ENCODE data around the gene KCNK7.
"Not testable (repeated sequence)": the region's sequence is repeated elsewhere in the genome, so short reads cannot be mapped to it uniquely, and the experiment has no call there.

Gene KCNK7, protein sequence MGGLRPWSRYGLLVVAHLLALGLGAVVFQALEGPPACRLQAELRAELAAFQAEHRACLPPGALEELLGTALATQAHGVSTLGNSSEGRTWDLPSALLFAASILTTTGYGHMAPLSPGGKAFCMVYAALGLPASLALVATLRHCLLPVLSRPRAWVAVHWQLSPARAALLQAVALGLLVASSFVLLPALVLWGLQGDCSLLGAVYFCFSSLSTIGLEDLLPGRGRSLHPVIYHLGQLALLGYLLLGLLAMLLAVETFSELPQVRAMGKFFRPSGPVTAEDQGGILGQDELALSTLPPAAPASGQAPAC

DNA sequence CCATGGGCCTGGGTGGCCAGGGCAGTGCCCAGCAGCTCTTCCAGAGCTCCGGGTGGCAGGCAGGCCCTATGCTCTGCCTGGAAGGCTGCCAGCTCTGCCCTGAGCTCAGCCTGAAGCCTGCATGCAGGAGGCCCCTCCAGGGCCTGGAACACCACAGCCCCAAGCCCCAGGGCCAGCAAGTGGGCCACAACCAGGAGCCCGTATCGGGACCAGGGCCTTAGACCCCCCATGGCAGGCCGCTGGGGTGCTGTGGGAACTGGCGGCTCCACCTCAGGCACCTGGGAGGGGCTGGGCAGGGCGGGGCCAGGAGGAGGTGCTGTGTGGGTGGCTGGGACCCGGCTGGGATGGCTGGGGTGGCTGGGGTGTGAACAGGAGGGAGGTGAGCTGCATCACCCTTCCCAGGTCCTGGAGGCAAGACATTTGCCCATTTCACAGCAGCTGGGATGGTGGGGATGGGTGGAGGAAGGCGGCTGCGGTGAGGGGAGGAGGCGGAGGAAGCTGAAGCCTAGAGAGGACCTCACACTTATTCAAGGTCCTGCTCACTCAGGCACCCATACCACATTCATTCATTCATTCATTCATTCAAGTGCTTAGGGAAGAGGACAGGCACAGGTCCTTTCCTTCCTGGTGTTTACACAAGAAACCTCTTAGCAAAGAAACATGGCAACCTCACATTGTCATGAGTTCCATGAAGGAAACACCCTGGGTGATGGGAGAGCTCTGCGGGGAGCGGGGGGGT, at the start of gene KCNK7:
Gene KCNK7, minus strand, starts transcription at position 258 of the 739 bp plus-strand sequence. Its CDS starts 28 bp downstream, at position 230.
- no peak for DNase-seq

DNA sequence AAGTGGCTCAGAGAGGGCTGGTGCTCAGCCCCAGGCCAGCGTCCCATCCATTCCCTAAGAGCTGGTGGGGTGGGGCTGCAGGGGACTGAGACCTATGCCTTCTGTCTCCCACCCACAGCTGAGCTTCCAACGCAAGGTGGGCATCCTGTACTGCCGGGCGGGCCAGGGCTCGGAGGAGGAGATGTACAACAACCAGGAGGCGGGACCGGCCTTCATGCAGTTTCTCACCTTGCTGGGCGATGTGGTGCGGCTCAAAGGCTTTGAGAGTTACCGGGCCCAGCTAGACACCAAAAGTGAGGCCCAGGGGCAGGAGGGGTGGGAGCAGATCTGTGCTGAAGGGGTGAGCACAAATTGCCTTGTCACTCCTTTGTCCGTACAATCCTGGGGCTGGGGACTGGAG, 49.2 kb upstream of the KCNK7 start:
- DNase-seq = no peak

DNA sequence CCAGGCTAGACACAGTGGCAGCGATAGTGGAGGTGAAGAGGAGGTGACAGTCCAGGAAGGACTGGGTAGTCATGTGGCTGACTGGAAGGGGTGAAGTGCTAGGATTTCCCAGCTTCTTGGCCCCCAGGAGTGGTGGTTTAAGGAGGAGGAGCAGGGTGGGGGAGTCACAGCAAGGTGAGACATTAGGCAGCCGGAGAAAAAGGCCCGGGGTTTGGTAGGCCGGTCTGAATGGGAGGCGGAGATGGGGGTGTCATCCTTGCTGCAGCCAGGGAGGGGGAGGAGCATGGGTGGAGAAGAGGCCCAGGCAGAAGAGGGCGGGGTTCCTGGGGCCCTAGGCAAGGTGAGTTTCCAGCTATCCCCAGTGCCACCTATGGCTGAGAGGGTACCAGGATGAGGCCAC, 48.4 kb upstream of the KCNK7 start:
- no peak for DNase-seq

DNA sequence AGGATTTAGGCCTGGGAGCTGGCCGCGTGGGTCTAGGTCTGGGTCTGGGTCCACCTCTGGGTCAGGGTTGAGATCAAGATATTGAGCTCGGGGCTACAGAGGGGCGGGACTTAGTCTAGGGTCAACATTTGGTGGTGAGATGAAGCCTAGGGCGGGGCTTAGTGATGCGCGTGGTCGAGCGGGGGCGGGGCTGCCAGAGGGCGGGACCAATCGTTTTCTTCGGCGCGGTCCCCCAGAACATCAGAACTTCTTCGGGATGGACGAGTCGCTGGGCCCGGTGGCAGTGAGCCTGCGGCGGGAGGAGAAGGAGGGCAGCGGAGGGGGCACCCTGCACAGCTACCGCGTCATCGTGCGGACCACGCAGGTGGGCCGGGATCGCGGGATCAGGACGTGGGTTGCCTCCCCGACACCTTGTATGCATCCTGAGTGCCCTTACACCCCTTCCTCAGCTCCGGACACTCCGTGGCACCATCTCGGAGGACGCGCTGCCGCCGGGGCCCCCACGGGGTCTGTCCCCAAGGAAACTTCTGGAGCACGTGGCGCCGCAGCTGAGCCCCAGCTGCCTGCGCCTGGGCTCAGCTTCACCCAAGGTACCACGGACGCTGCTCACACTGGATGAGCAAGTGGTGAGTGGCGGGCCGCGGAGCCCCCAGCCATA, 46.5 kb upstream of the KCNK7 start:
- DNase-seq = no peak

DNA sequence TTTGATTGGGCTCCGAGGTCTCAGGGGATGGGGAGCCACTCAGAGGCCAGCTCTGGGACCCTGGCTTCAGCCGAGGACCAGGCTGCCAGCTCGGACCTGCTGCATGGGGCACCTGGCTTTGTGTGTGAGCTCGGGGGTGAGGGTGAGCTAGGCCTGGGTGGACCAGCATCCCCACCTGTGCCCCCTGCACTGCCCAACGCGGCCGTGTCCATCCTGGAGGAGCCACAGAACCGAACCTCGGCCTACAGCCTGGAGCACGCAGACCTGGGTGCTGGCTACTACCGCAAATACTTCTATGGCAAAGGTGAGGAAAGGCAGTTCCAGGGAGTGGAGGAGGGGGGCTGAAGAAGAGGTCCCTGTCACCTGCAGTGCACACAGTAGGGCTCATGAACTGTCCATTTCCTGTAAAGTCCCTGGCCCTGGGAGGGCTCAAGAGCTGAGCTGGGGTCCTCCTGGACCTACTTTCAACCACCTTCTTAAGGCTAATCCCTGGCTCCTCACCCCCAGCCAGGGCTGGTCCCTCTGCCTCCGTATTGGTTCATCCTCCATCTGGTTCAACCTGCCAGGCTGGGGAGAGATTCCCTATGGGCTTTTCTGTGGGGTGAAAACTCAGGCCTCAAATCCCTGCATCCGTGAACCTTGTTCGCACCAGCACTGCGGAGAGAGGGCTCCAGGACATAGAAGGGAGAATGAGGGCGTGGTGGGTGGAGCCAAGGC, 45.9 kb upstream of the KCNK7 start:
- no peak for DNase-seq

DNA sequence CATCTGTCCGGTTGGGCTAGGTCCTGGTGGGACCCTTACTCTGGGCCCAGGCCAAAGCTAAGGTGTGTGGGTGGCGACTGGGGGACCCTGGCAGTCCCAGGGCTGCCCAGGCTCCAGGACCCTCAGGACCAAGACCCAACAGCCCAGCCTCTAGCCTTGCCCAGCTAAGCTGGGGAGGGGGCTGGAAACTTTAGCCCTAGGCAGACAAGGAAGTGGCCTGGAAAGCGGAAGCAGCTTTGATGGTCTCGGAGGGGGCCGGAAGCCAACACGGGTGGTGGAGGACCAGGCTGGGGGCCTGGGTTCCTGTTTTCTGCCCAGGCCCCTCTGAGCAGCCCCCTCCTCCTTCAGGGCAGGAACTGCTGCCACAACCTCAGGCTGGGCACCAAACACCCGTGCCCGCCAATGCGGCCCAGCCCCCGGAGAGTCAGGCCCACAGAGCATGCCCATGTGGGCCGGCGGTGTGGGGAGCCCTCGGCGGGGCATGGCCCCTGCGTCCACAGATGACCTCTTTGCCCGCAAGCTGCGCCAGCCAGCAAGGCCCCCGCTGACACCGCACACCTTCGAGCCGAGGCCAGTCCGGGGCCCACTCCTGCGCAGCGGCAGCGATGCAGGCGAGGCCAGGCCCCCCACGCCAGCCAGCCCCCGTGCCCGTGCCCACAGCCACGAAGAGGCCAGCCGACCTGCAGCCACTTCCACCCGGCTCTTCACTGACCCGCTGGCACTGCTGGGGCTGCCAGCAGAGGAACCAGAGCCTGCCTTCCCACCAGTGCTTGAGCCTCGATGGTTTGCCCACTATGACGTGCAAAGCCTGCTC, 45.1 kb upstream of the KCNK7 start:
- DNase-seq = no peak

DNA sequence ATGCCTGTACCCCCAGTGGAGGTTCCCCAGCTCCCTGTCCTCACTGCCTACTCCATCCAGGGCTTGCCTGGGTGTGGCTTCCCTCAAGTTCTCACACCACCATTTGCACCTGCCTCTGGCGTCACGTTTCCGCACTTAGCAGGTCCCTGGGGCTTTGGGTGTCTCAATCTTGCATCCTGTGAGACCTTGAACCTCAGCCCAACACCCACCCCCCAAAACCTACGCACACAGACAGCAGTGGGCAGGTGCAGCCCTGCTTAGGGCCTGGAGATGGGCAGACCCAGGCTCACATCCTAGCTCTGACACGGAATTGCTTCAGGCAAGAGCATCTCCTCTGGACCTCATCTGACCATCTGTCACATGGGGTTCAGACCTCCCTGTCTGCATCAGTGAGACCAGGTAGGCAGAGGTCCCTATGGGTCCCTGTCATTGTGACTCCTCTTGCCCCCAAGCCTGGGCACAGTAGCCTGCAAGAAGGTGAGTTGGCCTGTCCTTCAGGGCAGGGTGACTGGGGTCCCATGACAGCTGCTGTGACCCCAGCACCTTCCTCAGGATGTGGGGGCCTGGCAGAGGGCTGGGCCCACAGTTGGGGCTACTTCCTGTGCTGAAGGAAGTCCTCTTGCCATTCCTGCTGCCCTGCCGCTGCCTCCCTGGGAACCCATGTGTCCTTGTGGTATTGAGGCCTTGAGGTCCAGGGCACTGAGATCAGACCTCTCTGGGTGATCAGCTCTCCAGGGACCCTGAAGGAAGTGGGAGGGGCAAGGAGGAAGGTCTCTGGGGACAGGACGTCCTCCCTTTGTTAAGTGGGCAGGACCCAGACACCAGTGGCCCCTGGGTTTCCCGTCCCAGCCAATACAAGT, 44.3 kb upstream of the KCNK7 start:
- DNase-seq = no peak

DNA sequence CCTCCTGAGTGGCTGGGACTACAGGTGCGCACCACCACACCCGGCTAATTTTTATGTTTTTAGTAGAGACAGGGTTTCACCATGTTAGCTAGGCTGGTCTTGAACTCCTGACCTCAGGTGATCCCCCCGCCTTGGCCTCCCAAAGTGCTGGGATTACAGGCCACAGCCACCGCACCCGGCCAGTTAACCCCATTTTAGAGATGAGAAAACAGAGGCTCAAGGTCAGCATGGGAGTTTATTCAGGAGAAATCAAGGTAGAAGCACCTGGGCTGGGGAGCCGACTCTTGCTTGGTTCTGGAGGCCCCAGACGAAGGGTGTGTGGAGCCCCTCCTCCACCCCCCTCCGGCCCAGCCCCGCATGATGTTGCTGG, 43.6 kb upstream of the KCNK7 start:
- DNase-seq = not testable (repeated sequence)

DNA sequence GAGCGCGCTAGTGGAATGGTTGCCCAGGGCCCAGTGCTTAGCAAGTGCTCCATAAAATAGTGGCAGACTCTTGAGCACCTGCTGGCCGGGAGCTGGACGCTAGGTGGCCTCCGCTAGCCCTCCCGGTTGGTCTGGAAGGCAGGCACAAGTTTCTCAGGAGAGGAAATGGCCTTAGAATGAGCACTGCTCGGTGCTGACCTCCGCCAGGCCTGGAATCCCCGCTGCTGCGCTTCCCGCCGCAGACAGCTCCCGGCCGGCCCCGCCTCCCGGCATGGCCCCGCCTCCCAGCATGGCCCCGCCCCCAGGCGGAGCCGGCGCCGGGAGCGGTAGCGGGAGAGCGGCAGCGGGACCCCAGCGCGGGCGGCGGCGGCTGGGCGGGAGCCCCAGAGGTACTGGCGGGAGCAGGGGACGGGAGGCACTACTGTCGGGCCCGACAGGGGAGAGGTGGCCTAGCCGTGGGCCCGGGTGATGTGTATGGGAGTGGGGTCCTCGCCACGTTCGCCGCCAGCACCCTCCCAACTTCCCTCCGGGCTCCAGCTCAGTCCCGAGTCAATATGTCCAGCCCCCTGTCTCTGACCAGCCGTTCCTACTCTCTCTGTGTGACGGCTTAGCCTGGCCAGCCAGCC, 42.3 kb upstream of the KCNK7 start, which contains the start of gene SIPA1:
Gene SIPA1, plus strand, starts transcription at position 308 of the 626 bp plus-strand sequence. CDS start 2,821 bp downstream, outside the sequence.
- DNase-seq = peak; percentile 66

DNA sequence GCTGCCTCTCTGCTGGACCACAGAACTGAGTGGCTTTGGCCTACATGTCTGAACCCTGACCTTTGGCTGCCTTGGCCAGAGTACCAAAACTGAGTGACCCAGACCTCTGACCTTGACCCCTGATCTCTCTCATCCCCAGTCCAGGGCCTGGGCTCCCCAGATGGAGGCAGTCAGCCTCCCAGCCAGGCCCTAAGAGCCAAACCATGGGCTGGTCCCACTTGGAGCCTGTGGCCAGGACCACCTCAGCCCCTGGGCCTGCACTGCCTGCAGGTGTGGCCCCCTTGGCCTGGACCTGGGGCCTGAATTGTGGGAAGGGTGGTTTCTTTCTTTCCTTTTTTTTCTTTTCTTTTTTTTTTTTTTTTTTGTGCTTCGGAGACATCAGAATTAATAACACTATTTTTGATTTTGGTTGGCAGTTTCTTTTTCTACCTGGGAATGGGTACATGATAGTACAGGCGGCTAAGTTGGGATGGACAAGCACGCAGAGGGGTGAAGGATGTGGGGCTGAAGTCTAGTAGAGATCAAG, 41.5 kb upstream of the KCNK7 start:
- DNase-seq = no peak

DNA sequence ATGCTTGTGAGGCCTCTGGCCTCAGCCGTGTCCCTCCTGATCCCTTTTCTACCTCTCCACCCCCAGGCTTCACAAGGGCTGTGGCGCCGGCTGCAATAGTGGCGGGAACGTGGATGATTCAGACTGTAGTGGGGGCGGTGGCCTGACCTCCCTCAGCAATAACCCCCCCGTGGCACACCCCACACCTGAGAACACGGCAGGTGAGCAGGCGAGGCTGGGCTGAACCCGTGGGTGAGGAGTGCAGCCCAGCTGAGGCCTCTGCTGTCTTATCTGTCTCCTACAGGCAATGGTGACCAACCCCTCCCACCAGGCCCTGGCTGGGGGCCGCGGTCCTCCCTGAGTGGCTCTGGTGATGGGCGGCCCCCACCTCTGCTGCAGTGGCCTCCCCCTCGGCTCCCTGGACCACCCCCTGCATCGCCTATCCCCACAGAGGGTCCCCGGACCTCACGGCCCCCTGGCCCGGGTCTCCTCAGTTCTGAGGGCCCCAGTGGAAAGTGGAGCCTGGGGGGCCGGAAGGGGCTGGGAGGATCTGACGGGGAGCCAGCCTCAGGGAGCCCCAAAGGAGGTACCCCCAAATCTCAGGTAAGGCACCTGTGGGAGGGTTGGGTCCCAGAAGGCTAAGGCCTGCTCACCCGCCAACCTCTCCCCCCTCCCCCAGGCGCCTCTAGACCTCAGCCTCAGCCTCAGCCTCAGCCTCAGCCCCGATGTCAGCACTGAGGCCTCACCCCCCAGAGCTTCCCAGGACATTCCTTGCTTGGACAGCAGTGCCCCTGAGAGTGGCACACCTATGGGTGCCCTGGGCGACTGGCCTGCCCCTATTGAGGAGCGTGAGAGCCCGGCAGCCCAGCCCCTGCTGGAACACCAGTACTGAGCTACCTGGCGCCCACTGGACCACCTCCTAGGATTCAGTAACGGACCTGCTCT, 40.8 kb upstream of the KCNK7 start:
- no peak for DNase-seq

DNA sequence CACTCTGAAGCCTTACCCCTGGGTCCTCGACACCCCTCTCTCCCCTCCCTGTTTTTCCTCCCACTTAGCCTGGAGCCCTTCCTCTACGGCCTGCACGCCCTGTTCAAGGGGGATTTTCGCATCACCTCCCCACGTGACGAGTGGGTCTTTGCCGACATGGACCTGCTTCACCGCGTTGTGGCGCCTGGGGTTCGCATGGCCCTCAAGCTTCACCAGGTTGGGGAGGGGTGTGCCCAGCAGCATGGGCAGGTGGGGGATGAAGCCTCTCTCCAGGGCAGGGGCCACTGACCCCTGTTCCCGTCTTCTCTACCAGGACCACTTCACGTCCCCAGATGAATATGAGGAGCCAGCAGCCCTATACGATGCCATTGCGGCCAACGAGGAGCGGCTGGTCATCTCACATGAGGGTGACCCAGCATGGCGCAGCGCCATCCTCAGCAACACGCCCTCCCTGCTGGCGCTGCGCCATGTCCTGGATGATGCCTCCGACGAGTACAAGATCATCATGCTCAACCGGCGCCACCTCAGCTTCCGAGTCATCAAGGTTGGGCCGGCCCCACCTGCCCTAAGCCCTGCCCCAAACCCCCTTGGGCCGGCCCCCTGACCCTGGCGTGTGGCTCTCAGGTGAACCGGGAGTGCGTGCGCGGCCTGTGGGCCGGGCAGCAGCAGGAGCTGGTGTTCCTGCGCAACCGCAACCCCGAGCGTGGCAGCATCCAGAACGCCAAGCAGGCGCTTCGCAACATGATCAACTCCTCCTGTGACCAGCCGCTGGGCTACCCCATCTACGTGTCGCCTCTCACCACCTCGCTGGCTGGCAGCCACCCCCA, 39.5 kb upstream of the KCNK7 start:
- DNase-seq = no peak

DNA sequence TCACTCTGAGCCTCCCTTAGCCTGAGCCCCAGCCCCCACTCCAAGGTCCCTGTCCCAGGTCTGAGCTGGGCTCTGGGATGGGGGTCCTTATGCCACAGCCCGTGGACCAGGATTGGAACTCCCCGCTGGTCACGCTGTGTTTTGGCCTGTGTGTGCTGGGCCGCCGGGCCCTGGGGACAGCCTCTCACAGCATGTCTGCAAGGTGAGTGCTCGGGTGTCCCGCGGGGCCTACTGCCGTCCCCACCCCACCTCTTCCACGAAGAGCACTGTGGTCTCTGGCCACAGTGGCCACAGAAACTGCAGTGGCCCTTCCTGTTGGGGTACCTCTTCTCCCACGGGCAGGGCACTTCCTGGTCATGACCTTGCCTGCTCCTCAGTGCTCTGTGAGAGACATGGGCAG, 38.8 kb upstream of the KCNK7 start:
- no peak for DNase-seq

DNA sequence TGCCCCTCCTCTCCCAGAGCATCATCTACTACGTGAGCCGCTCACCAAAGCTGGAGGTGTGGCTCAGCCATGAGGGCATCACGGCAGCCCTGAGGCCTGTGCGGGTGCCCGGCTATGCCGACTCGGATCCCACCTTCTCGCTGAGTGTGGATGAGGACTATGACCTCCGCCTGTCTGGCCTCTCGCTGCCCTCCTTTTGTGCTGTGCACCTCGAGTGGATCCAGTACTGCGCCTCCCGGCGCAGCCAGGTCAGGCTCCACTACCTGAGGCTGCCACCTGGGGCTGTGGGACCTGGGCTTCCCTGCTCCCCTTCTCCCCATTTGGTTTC, 38.5 kb upstream of the KCNK7 start:
- DNase-seq = no peak

DNA sequence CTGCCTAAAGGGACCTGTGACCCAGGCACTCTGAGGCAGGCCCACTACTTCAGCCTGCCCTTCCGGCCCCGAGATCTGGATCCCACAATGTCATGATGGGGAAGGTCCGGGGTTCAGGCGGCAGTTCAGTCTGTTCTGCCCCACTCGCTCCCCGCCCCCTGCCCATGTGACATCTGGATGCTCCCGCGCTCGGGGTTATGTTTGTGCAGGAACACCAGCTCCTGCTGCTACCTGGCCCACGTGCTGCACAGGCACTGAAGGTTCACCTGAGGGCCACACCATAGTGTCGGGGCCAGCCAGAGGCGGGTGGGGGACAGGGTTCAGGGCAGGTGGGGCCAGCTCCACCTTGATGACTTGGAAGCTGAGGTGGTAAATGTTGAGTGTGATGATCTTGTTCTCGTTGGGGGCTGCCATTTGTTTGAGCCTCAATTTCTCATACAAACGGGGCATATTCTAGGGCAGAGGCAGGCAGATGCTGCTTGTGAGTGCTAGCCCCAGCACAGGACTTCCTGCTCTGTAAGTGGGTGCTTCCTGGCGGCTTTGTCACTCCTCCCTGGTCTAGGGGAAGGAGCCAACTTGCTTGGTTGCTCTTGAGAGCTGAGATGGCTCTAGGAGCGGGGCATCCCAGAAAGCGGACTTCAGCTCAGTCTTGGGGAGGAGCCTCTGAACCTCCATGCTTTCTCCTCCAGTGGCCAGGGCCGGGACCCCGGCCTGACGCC, 37.9 kb upstream of the KCNK7 start:
- DNase-seq = no peak

DNA sequence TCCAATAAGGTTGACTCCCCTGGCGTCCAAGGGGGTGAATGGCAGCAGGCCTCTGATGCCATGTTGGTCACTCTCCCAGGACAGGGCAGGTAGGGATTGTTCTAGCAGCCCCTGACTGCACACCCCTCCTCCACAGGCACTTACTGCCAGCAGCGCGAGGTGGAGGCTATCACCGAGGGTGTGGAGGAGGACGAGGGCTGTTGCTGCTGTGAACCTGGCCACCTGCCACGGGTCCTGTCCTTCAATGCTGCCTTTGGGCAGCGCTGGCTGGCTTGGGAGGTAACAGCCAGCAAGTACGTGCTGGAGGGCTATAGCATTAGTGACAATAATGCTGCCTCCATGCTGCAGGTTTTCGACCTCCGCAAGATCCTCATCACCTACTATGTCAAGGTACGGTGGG, 34.6 kb upstream of the KCNK7 start:
- DNase-seq = no peak

DNA sequence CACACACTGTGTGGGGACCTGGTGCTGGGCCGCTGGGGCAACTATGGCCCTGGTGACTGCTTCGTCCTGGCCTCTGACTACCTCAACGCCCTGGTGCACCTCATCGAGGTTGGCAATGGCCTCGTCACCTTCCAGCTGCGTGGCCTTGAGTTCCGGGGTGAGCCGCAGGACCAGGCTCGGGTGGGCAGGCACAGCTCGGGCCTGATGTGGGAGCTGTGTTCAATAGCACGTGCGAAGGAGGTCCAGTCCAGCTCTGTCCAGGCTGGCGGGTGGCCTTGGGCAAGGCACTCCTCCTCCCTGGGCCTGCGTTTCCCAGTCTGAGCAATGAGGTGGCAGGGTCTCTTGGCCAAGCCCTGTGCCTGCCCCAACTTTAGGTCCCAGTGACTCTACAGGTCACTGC, 34.0 kb upstream of the KCNK7 start:
- no peak for DNase-seq

DNA sequence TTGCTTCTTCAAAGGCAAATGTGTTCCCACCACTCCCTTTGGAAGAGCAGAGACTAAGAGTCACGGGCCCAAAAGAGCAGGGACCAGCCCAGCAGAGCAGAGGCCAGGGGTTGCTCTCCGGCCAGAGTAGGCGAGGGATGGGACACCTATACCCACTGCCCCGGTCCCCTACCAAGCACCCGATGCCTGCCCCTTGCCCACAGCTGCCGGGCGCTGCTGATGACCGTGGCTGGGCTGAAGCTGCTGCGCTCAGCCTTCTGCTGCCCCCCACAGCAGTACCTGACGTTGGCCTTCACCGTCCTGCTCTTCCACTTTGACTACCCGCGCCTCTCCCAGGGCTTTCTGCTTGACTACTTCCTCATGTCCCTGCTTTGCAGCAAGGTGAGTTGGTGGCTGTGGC, 31.6 kb upstream of the KCNK7 start:
- DNase-seq = no peak

All from NCI-H1105 (cell line).